ENCODE data around the gene CST4. TPM values are rescaled to one million over a fixed set of nuclear protein-coding genes. Genes with fewer than 3 reads are reported as not detected.

Gene CST4
- total RNA-seq, 1 donor from 2014 or later, result not detected

GRCh38 chr20:23644164-23644563, 44.7 kb downstream of the CST4 start:
- Histone ChIP-seq H3K79me2 (ENCODE audit: low read depth) (no peaks in the 10 kb centered on the region), H3K36me3 (no peaks in the 10 kb centered on the region), H4K20me1 (ENCODE audit: low read depth) (no peaks in the 10 kb centered on the region), H3F3A (ENCODE audit: low read depth) (no peaks in the 10 kb centered on the region), H3K4me3 (no peak overlapping the region), H3K4me1 (no peaks in the 10 kb centered on the region), H3K9me3 (ENCODE audit: low read depth) (no peaks in the 10 kb centered on the region), H2AFZ (replicated peaks) (no peak overlapping the region), H3K27me3 (no peaks in the 10 kb centered on the region), H3K4me2 (no peak overlapping the region), H3K27ac (no peak overlapping the region), H3K9ac (no peak overlapping the region)
- no peak overlapping the region for H3K4me3 Mint-ChIP-seq
- H3K4me1 Mint-ChIP-seq, result peaks cover 2% of the 10 kb centered on the region
- DNase-seq (ENCODE audit: low spot score), result no peak
- H3K36me3 Mint-ChIP-seq, result no peaks in the 10 kb centered on the region
- H3K27me3 Mint-ChIP-seq (ENCODE audit: insufficient read depth, low read depth), result peaks cover 9% of the 10 kb centered on the region
- TF ChIP-seq EZH2phosphoT487 (IDR thresholded peaks at IDR 0.05), result no peak
- no peak for TF ChIP-seq CTCF (IDR thresholded peaks at IDR 0.05)
- no peak for TF ChIP-seq EZH2 (IDR thresholded peaks at IDR 0.05)
- no peaks in the 10 kb centered on the region for H3K9me3 Mint-ChIP-seq
- no peak overlapping the region for H3K27ac Mint-ChIP-seq

- DNase-seq (ENCODE audit: low spot score), result no peak
- no peaks in the 10 kb centered on the region for H3K79me2 ChIP-seq (ENCODE audit: low read depth)
- H3K27ac Mint-ChIP-seq, result no peak overlapping the region
- no peak overlapping the region for H3K9ac ChIP-seq
- peaks cover 2% of the 10 kb centered on the region for H3K4me1 Mint-ChIP-seq
- no peaks in the 10 kb centered on the region for H3K9me3 ChIP-seq (ENCODE audit: low read depth)
- H3K4me3 Mint-ChIP-seq, result no peak overlapping the region
- H3K36me3 Mint-ChIP-seq, result no peaks in the 10 kb centered on the region
- no peak for TF ChIP-seq CTCF (IDR thresholded peaks at IDR 0.05)
- no peak for TF ChIP-seq EZH2 (IDR thresholded peaks at IDR 0.05)
- TF ChIP-seq EZH2phosphoT487 (IDR thresholded peaks at IDR 0.05), result no peak
- H3K9me3 Mint-ChIP-seq, result no peaks in the 10 kb centered on the region
- no peaks in the 10 kb centered on the region for H3K36me3 ChIP-seq
- no peaks in the 10 kb centered on the region for H3K4me1 ChIP-seq
- H3K4me3 ChIP-seq, result no peak overlapping the region
- H3K27me3 ChIP-seq, result no peaks in the 10 kb centered on the region
- no peaks in the 10 kb centered on the region for H4K20me1 ChIP-seq (ENCODE audit: low read depth)
- no peak overlapping the region for H3K27ac ChIP-seq
- H3F3A ChIP-seq (ENCODE audit: low read depth), result peaks cover 3% of the 10 kb centered on the region
- no peak overlapping the region for H3K4me2 ChIP-seq
- H2AFZ ChIP-seq (replicated peaks), result no peak overlapping the region
- H3K27me3 Mint-ChIP-seq (ENCODE audit: insufficient read depth, low read depth), result peaks cover 9% of the 10 kb centered on the region
Observed at GRCh38 chr20:23643659-23644058, 45.2 kb downstream of the CST4 start.

GRCh38 chr20:23641936-23642751, 46.7 kb downstream of the CST4 start:
- TF ChIP-seq EZH2 (IDR thresholded peaks at IDR 0.05), result no peak
- TF ChIP-seq CTCF (IDR thresholded peaks at IDR 0.05), result no peak
- no peak for TF ChIP-seq EZH2phosphoT487 (IDR thresholded peaks at IDR 0.05)
- peaks cover 2% of the 10 kb centered on the region for H3K4me1 Mint-ChIP-seq
- no peaks in the 10 kb centered on the region for H3K9me3 ChIP-seq (ENCODE audit: low read depth)
- no peak overlapping the region for H3K27ac Mint-ChIP-seq
- H3K79me2 ChIP-seq (ENCODE audit: low read depth), result no peaks in the 10 kb centered on the region
- no peak overlapping the region for H3K27ac ChIP-seq
- no peaks in the 10 kb centered on the region for H3K36me3 ChIP-seq
- DNase-seq (ENCODE audit: low spot score), result no peak
- no peaks in the 10 kb centered on the region for H4K20me1 ChIP-seq (ENCODE audit: low read depth)
- H3K4me2 ChIP-seq, result no peak overlapping the region
- no peaks in the 10 kb centered on the region for H3K9me3 Mint-ChIP-seq
- H3F3A ChIP-seq (ENCODE audit: low read depth), result peaks cover 5% of the 10 kb centered on the region
- no peak overlapping the region for H3K4me3 Mint-ChIP-seq
- no peaks in the 10 kb centered on the region for H3K36me3 Mint-ChIP-seq
- peaks cover 9% of the 10 kb centered on the region for H3K27me3 Mint-ChIP-seq (ENCODE audit: insufficient read depth, low read depth)
- peaks cover 1% of the 10 kb centered on the region for H3K27me3 ChIP-seq
- no peak overlapping the region for H3K4me3 ChIP-seq
- no peak overlapping the region for H2AFZ ChIP-seq (replicated peaks)
- peaks cover under 1% of the 10 kb centered on the region for H3K4me1 ChIP-seq
- no peak overlapping the region for H3K9ac ChIP-seq

Data from neural progenitor cell (in vitro differentiated cells).